MCF 10A (cell line): Measurements from ENCODE around the gene ITPA. TPM values are rescaled to one million over a fixed set of nuclear protein-coding genes. Genes with fewer than 3 reads are reported as not detected.
"Not testable (repeated sequence)": the region's sequence is repeated elsewhere in the genome, so short reads cannot be mapped to it uniquely, and the experiment has no call there.

ENCODE experiments used
- BruUV-seq: library from RNA; stranded (reverse); fragments of 400-500 nt; replicated peaks from 2 replicates; lab custom pipeline; 2021; lab: Mats Ljungman, UMichigan
- CTCF ChIA-PET: fragments of 300-600 bp; sonication (Branson Sonifier 250); formaldehyde crosslinking; extraction: SDS; loops from one replicate; lab custom pipeline; 2021; ENCODE audit warnings: antibody characterized with exemption, inconsistent platforms; lab: Yijun Ruan, JAX
- POLR2A ChIA-PET: fragments of 300-600, 350-650 bp; sonication (Branson Sonifier 250); formaldehyde crosslinking; extraction: SDS; loops from one replicate; lab custom pipeline; 2020; ENCODE audit warnings: antibody characterized with exemption, inconsistent platforms; lab: Yijun Ruan, JAX
- DNase-seq: peaks from one replicate; pipeline ENCODE4 v3.0.0-alpha.2; 2018; ENCODE audit not compliant: unreplicated experiment
- H3K27ac Mint-ChIP-seq: one replicate; pipeline ENCODE4 v1.8.0; 2022; ENCODE audit warnings: mild to moderate bottlenecking, low read depth, mixed read lengths; ENCODE audit not compliant: unreplicated experiment
- H3K27me3 Mint-ChIP-seq: one replicate; pipeline ENCODE4 v1.8.0; 2022; ENCODE audit warnings: mixed read lengths; ENCODE audit not compliant: insufficient read depth, unreplicated experiment
- H3K36me3 Mint-ChIP-seq: one replicate; pipeline ENCODE4 v1.8.0; 2022; ENCODE audit warnings: mild to moderate bottlenecking, moderate library complexity, mixed read lengths; ENCODE audit not compliant: insufficient read depth, unreplicated experiment
- H3K4me1 Mint-ChIP-seq: one replicate; pipeline ENCODE4 v1.8.0; 2022; ENCODE audit warnings: mixed read lengths; ENCODE audit not compliant: insufficient read depth, unreplicated experiment
- H3K4me3 Mint-ChIP-seq: one replicate; pipeline ENCODE4 v1.8.0; 2022; ENCODE audit warnings: mild to moderate bottlenecking, moderate library complexity, mixed read lengths; ENCODE audit not compliant: unreplicated experiment
- H3K9me3 Mint-ChIP-seq: one replicate; pipeline ENCODE4 v1.8.0; 2022; ENCODE audit warnings: mixed read lengths; ENCODE audit not compliant: unreplicated experiment
- CTCF ChIP-seq: fragments of 200-600 bp; IDR thresholded peaks from one replicate; pipeline ENCODE4 v1.8.0; 2022; ENCODE audit warnings: antibody characterized with exemption, mild to moderate bottlenecking; ENCODE audit not compliant: unreplicated experiment
- intact Hi-C: fragments of 100-400 bp; cut with micrococcal nuclease; formaldehyde crosslinking; loops from 2 replicates; pipeline ENCODE4 v1.14.1; 2022
- total RNA-seq: library from RNA; stranded (reverse); gene quantifications from 2 replicates; pipeline ENCODE4 v1.2.3, GENCODE V29; 2022

The ITPA gene
- total RNA-seq, 1 experiment from 2014 or later: 97.1 TPM

DNA sequence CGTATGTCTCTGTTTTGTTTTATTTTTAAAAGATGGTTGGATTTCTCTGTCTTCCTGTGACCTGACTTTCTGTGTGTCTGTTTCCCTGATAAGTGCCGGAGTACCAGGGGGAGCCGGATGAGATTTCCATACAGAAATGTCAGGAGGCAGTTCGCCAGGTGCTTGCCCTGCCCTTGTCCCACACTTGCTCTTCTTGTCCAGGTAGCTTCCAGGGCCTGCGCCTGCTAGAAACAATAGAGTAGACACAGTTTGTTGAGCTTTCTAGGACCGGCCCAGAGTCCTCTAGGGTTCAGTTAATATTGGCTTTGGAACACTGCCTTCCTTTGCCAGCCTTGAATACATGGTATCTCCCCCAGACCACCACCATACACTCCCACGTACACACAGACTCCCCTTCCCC is 3.9 kb downstream of the ITPA start:
- POLR2A ChIA-PET: interaction anchor here (0.6 to 0.9 kb wide), 2 partner anchors 10 to 157 kb away, joined by 3 read pairs; no protein-coding TSS in a partner anchor
- intact Hi-C loops: no loop called here
- CTCF ChIA-PET: interaction anchor here (0.6 to 11.5 kb wide), 4 partner anchors 9 to 562 kb away, joined by 3 to 192 read pairs (median 3); no protein-coding TSS in a partner anchor
- TF ChIP-seq CTCF: no peak
- Mint-ChIP-seq H3K9me3 (no peaks in the 10 kb centered on the region), H3K36me3 (peaks cover 40% of the 10 kb centered on the region), H3K27ac (no peak overlapping the region), H3K4me3 (no peak overlapping the region), H3K4me1 (no peaks in the 10 kb centered on the region), H3K27me3 (no peaks in the 10 kb centered on the region)
- BruUV-seq: no TSS peak
- no peak for DNase-seq

DNA sequence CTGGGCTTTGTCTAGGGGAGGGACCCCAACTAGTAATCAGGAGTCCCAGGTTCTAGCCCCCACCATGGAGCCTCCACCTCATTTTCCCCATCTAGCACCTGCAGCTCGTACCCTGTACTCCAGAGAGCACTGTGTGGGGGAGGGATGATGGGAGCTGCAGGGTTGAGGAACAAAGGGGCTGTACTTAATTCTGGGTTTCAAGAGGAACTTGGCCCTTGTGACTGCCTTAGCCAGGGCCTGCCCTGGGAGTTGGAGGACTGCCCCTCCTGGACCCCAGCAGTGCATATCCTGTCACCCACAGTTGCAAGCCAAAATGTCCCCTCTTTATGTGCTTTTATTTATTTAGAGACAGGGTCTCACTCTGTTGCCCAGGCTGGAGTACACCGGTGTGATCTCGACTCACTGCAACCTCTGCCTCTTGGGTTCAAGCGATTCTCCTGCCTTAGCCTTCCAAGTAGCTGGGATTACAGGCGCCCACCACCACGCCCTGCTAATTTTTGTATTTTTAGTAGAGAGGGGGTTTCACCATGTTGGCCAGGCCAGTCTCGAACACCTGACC is 6.1 kb downstream of the ITPA start:
- H3K4me3 Mint-ChIP-seq, H3K9me3 Mint-ChIP-seq, DNase-seq, H3K4me1 Mint-ChIP-seq, intact Hi-C loops, H3K27ac Mint-ChIP-seq, POLR2A ChIA-PET, H3K27me3 Mint-ChIP-seq, BruUV-seq: not testable (repeated sequence)
- CTCF ChIA-PET: interaction anchor here (0.5 to 11.5 kb wide), 4 partner anchors 24 to 410 kb away, joined by 3 to 192 read pairs (median 4); no protein-coding TSS in a partner anchor
- peaks cover 52% of the 10 kb centered on the region for H3K36me3 Mint-ChIP-seq

- intact Hi-C loops: loop anchor here (1.0 kb wide), 3 partner anchors 32 to 98 kb away; no protein-coding TSS in a partner anchor
- H3K9me3 Mint-ChIP-seq: no peaks in the 10 kb centered on the region
- H3K27ac Mint-ChIP-seq: no peak overlapping the region
- peaks cover 4% of the 10 kb centered on the region for H3K4me1 Mint-ChIP-seq
- DNase-seq: peak; percentile 60
- BruUV-seq: no TSS peak
- ChIA-PET CTCF (interaction anchor here (0.5 to 11.5 kb wide), 48 partner anchors 9 to 695 kb away, joined by 3 to 192 read pairs (median 3); partner anchors contain the start of genes ITPA and SLC4A11), POLR2A (interaction anchor here (0.7 to 1.9 kb wide), 5 partner anchors 9 to 98 kb away, joined by 3 to 14 read pairs (median 4); partner anchors contain the start of genes ITPA and SLC4A11)
- H3K36me3 Mint-ChIP-seq: peaks cover 67% of the 10 kb centered on the region
- no peak overlapping the region for H3K4me3 Mint-ChIP-seq
- peak; percentile 98 for TF ChIP-seq CTCF
- H3K27me3 Mint-ChIP-seq: no peaks in the 10 kb centered on the region
Measured at GRCh38 chr20:3218307-3218988, 9.2 kb downstream of the ITPA start.

DNA sequence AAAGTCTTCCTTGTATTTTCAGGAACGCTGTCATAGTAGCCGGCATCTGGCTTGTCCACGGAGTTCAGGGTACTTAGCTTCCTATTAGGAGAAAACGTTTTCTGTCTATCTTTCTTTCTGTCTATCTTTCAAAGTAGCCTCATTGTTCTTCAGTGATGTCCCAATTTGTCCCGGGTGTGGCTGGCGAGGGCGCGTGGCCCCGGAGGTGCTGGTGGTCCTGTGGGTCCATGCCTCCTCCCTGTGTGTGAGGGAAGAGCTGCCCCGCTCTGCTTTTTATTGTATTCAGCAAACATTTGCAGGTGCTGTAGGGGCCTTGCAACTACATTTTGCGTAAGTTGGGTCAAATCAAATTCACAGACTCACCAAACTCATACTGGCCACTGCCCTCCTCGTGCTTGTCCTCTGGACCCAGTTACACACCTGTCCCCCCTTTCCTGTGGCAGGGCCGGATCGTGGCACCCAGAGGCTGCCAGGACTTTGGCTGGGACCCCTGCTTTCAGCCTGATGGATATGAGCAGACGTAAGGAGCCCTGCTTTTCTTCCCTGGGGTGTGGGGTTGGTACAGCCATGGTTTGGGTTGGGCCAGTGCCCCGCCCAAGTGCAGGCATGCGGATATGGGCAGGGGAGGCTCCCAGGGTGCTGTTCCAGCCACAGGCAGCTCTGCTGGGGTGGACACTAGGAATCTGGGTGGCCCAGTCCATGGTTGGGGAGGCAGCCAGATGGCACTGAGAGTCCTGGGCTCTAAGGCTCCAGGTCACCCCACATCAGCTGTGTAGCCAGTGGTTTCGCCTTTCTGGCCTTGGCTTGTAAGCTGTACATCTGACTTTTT is 12.3 kb downstream of the ITPA start:
- ChIA-PET POLR2A (interaction anchor here (0.6 to 2.4 kb wide), 8 partner anchors 11 to 371 kb away, joined by 3 to 14 read pairs (median 4); partner anchors contain the start of genes ITPA and SLC4A11), CTCF (interaction anchor here (0.6 to 11.5 kb wide), 8 partner anchors 9 to 106 kb away, joined by 3 to 192 read pairs (median 3); no protein-coding TSS in a partner anchor)
- intact Hi-C loops: no loop called here
- Mint-ChIP-seq H3K9me3 (no peaks in the 10 kb centered on the region), H3K27me3 (no peaks in the 10 kb centered on the region), H3K27ac (peak overlapping the region; percentile 28), H3K36me3 (peaks cover 46% of the 10 kb centered on the region), H3K4me1 (peaks cover 4% of the 10 kb centered on the region), H3K4me3 (no peak overlapping the region)
- no peak for TF ChIP-seq CTCF
- no peak for DNase-seq
- no TSS peak for BruUV-seq
